Transverse colon (tissue), 4 donors: ENCODE data around the gene NTRK2. TPM values are rescaled to one million over a fixed set of nuclear protein-coding genes. Genes with fewer than 3 reads are reported as not detected.

Experiments used
- DNase-seq: peaks from one replicate; pipeline ENCODE4 v3.0.0-alpha.2; 2019
- H3K27ac ChIP-seq, 4 donors: fragments of 200-600 bp; sonication (generic); 2 replicates each; pipeline ENCODE4 v1.5.1; 2016 to 2018; ENCODE audit warnings: inconsistent platforms in 4 of 4
- H3K27me3 ChIP-seq: fragments of 200-600 bp; sonication (generic); 2 replicates; pipeline ENCODE4 v1.5.1; 2017; ENCODE audit warnings: inconsistent platforms
- H3K36me3 ChIP-seq, 4 donors: fragments of 200-600 bp; sonication (generic); 2 replicates each; pipeline ENCODE4 v1.5.1; 2017 to 2019; ENCODE audit warnings: inconsistent platforms in 4 of 4
- H3K4me1 ChIP-seq, 4 donors: fragments of 200-600 bp; sonication (generic); 2 replicates each; pipeline ENCODE4 v1.5.1; 2017 to 2020; ENCODE audit warnings: inconsistent platforms in 4 of 4
- H3K4me3 ChIP-seq, 4 donors: fragments of 200-600 bp; sonication (generic); 1 replicate in 1 of 4; 2 replicates in 3 of 4; pipeline versions ENCODE4 v1.5.1 to v1.6.1; 2017 to 2019; ENCODE audit warnings: inconsistent platforms in 4 of 4
- H3K9me3 ChIP-seq, 2 donors: fragments of 200-600 bp; sonication (generic); 2 replicates each; pipeline ENCODE4 v1.5.1; 2017 to 2019; ENCODE audit warnings: inconsistent platforms in 2 of 2
- CTCF ChIP-seq, 5 experiments: fragments of 200-600 bp in 3 of 5; fragments of 450-650 bp in 2 of 5; sonication (generic) in 3 of 5; IDR thresholded peaks; 1 replicate in 2 of 5; 2 replicates in 3 of 5; pipeline ENCODE4 v1.5.1; 2016 to 2017; ENCODE audit warnings: antibody characterized with exemption in 5 of 5, inconsistent platforms in 3 of 5, mild to moderate bottlenecking in 2 of 5, moderate library complexity in 1 of 5
- EP300 ChIP-seq: sonication (generic); formaldehyde crosslinking; IDR thresholded peaks from one replicate; pipeline ENCODE4 v1.6.1; 2017; ENCODE audit warnings: antibody characterized with exemption, low read depth
- POLR2A ChIP-seq: fragments of 450-650 bp; IDR thresholded peaks from one replicate; pipeline ENCODE4 v1.6.1; 2016; ENCODE audit warnings: antibody characterized with exemption, mild to moderate bottlenecking, moderate library complexity
- POLR2AphosphoS5 ChIP-seq, 3 donors: sonication (generic); formaldehyde crosslinking; IDR thresholded peaks; one replicate each; pipeline ENCODE4 v1.6.1; 2016; ENCODE audit warnings: antibody characterized with exemption in 3 of 3
- WGBS, 2 donors: methylation state at CpG; one replicate each; pipeline ENCODE4 v1.1.5; 2018; ENCODE audit warnings: low coverage in 1 of 2; 5-methylcytosine and 5-hydroxymethylcytosine counted together
- in situ Hi-C, 4 donors: fragments of 200-750 bp; cut with MboI; loops; one replicate each; pipeline versions ENCODE4 v1.15.0 to v1.15.1; 2017; ENCODE audit warnings: low sequenced_read_pairs in 3 of 4, low pct_ligation_motif_present in 1 of 4, low pct_unique_long_range_greater_than_20kb in 1 of 4
- intact Hi-C: fragments of 100-400 bp; cut with DNase I; formaldehyde crosslinking; loops from one replicate; pipeline ENCODE4 v1.15.1; 2023; ENCODE audit warnings: low total_unique reads
- total RNA-seq, 4 donors: library from RNA; depleted of rRNA; stranded (reverse); fragments of >200 nt; gene quantifications; one replicate each; pipeline ENCODE4 v1.1.0, GENCODE V29; 2016

NTRK2 gene
- total RNA-seq, 4 donors from 2014 or later, result 2.2 to 10.1 (median 6.4) TPM

- no peak for DNase-seq
- no peaks in the 10 kb centered on the region for H3K36me3 ChIP-seq
- WGBS, 2 donors, result 53 to 63% methylated on average over 3 of the region's 3 CpGs
- H3K4me1 ChIP-seq, result peaks cover 0 to 10% (median 0%) of the 10 kb centered on the region in 4 donors
- H3K27me3 ChIP-seq, result no peaks in the 10 kb centered on the region
- H3K9me3 ChIP-seq, result no peaks in the 10 kb centered on the region
- H3K27ac ChIP-seq, result peak overlapping the region in 1 of 4 donors; percentile 20
- in situ Hi-C loops, result no loop called here
- H3K4me3 ChIP-seq, result no peak overlapping the region
- intact Hi-C loops, result no loop called here
- TF ChIP-seq POLR2AphosphoS5 (IDR thresholded peaks at IDR 0.05), result no peak
- no peak for TF ChIP-seq CTCF (IDR thresholded peaks at IDR 0.05)
- TF ChIP-seq POLR2A, result no peak
- TF ChIP-seq EP300, result no peak
Observed at GRCh38 chr9:84723426-84723825, 53.9 kb downstream of the NTRK2 start.

- no peaks in the 10 kb centered on the region for H3K36me3 ChIP-seq
- in situ Hi-C loops, result no loop called here
- no peak overlapping the region for H3K4me3 ChIP-seq
- DNase-seq, result no peak
- TF ChIP-seq EP300, result no peak
- TF ChIP-seq POLR2A, result no peak
- no peak for TF ChIP-seq CTCF (IDR thresholded peaks at IDR 0.05)
- TF ChIP-seq POLR2AphosphoS5 (IDR thresholded peaks at IDR 0.05), result no peak
- intact Hi-C loops, result no loop called here
- no peaks in the 10 kb centered on the region for H3K9me3 ChIP-seq
- no peaks in the 10 kb centered on the region for H3K4me1 ChIP-seq
- WGBS, 2 donors, result 91 to 93% methylated on average over 3 to 7 of the region's 7 CpGs
- H3K27me3 ChIP-seq, result no peaks in the 10 kb centered on the region
- no peak overlapping the region for H3K27ac ChIP-seq
Observed at GRCh38 chr9:84731696-84732095, 62.2 kb downstream of the NTRK2 start.

- Histone ChIP-seq H3K27me3 (no peaks in the 10 kb centered on the region), H3K27ac (no peak overlapping the region), H3K4me1 (no peaks in the 10 kb centered on the region), H3K4me3 (no peak overlapping the region), H3K9me3 (no peaks in the 10 kb centered on the region), H3K36me3 (no peaks in the 10 kb centered on the region)
- intact Hi-C loops (no loop called here), in situ Hi-C loops (no loop called here)
- TF ChIP-seq POLR2A (no peak), CTCF (IDR thresholded peaks at IDR 0.05) (no peak), EP300 (no peak), POLR2AphosphoS5 (IDR thresholded peaks at IDR 0.05) (no peak)
- WGBS, 2 donors, result 82 to 89% methylated on average over 9 to 10 of the region's 10 CpGs
- DNase-seq, result no peak
Observed at GRCh38 chr9:84736081-84736480, 66.6 kb downstream of the NTRK2 start.

- no peak overlapping the region for H3K27ac ChIP-seq
- H3K27me3 ChIP-seq, result no peaks in the 10 kb centered on the region
- no peaks in the 10 kb centered on the region for H3K4me1 ChIP-seq
- no peak overlapping the region for H3K4me3 ChIP-seq
- intact Hi-C loops, result no loop called here
- TF ChIP-seq CTCF (IDR thresholded peaks at IDR 0.05) (no peak), POLR2A (no peak), POLR2AphosphoS5 (IDR thresholded peaks at IDR 0.05) (no peak), EP300 (no peak)
- WGBS, 2 donors, result 81 to 86% methylated on average over 1 of the region's 1 CpG
- DNase-seq, result no peak
- in situ Hi-C loops, result no loop called here
- H3K9me3 ChIP-seq, result no peaks in the 10 kb centered on the region
- no peaks in the 10 kb centered on the region for H3K36me3 ChIP-seq
Observed at GRCh38 chr9:84736536-84736935, 67.0 kb downstream of the NTRK2 start.
